Measurements from ENCODE around the gene ZNF804B.

Gene ZNF804B

GRCh38 chr7:89103564-89103963, 344.1 kb downstream of the ZNF804B start:
- no peak overlapping the region for H3K27ac ChIP-seq
- no peak for TF ChIP-seq CTCF (IDR thresholded peaks at IDR 0.05)
- no peak for TF ChIP-seq ZFX (IDR thresholded peaks at IDR 0.05; ENCODE audit: borderline replicate concordance)

GRCh38 chr7:89104748-89105685, 345.5 kb downstream of the ZNF804B start:
- TF ChIP-seq CTCF (IDR thresholded peaks at IDR 0.05): no peak
- H3K27ac ChIP-seq: no peak overlapping the region

GRCh38 chr7:89123871-89124270, 364.4 kb downstream of the ZNF804B start:
- TF ChIP-seq ZFX (IDR thresholded peaks at IDR 0.05; ENCODE audit: borderline replicate concordance) (no peak), CTCF (IDR thresholded peaks at IDR 0.05) (no peak)
- H3K27ac ChIP-seq: no peak overlapping the region

- TF ChIP-seq ZFX (IDR thresholded peaks at IDR 0.05; ENCODE audit: borderline replicate concordance) (no peak), CTCF (IDR thresholded peaks at IDR 0.05) (no peak)
These were observed 370.3 kb downstream of the ZNF804B start for GRCh38 chr7:89129600-89130375.

GRCh38 chr7:89133357-89133756, 373.9 kb downstream of the ZNF804B start:
- H3K27ac ChIP-seq: no peak overlapping the region
- TF ChIP-seq CTCF (IDR thresholded peaks at IDR 0.05) (no peak), ZFX (IDR thresholded peaks at IDR 0.05; ENCODE audit: borderline replicate concordance) (no peak)

More at GRCh38 chr7:89129600-89130375, 370.3 kb downstream of the ZNF804B start:
- no peak overlapping the region for H3K27ac ChIP-seq

GRCh38 chr7:89133819-89134218, 374.3 kb downstream of the ZNF804B start:
- TF ChIP-seq CTCF (IDR thresholded peaks at IDR 0.05) (no peak), ZFX (IDR thresholded peaks at IDR 0.05; ENCODE audit: borderline replicate concordance) (no peak)
- H3K27ac ChIP-seq: no peak overlapping the region

GRCh38 chr7:89145801-89146200, 386.3 kb downstream of the ZNF804B start:
- H3K27ac ChIP-seq: no peak overlapping the region
- TF ChIP-seq CTCF (IDR thresholded peaks at IDR 0.05): no peak
- TF ChIP-seq ZFX (IDR thresholded peaks at IDR 0.05; ENCODE audit: borderline replicate concordance): no peak

All from 22Rv1 (cell line).